Natural killer cell (primary cell): Measurements from ENCODE around the gene AFAP1L1. TPM values are rescaled to one million over a fixed set of nuclear protein-coding genes. Genes with fewer than 3 reads are reported as not detected.

Experiments used
- ATAC-seq, 3 donors: fragments of 150-1000 bp in 2 of 3; fragments of 200-7000 bp in 1 of 3; cut with Tn5 transposase; 1 replicate in 1 of 3; 2 replicates in 2 of 3; pipeline ENCODE4 v1.10.0; 2021; ENCODE audit warnings: mild to moderate bottlenecking in 2 of 3, moderate library complexity in 2 of 3
- DNase-seq, 2 donors: peaks; one replicate each; pipeline versions ENCODE4 v3.0.0 to v3.0.0-alpha.2; 2013 to 2021; ENCODE audit warnings: mixed read lengths in 1 of 2
- H3K27ac ChIP-seq: one replicate; pipeline ENCODE4 v1.5.1; 2013; ENCODE audit warnings: mild to moderate bottlenecking, low read length
- H3K27me3 ChIP-seq: one replicate; pipeline ENCODE4 v1.6.1; 2013; ENCODE audit warnings: low read length; ENCODE audit not compliant: control insufficient read depth, insufficient read depth
- H3K36me3 ChIP-seq: one replicate; pipeline ENCODE4 v1.6.1; 2013; ENCODE audit warnings: low read length; ENCODE audit not compliant: control insufficient read depth, insufficient read depth
- H3K4me1 ChIP-seq: one replicate; pipeline ENCODE4 v1.6.1; 2013; ENCODE audit warnings: low read length; ENCODE audit not compliant: control insufficient read depth, insufficient read depth
- H3K4me3 ChIP-seq: one replicate; pipeline ENCODE4 v1.5.1; 2013; ENCODE audit warnings: low read length
- H3K9me3 ChIP-seq: one replicate; pipeline ENCODE4 v1.6.1; 2013; ENCODE audit warnings: low read length; ENCODE audit not compliant: control insufficient read depth, insufficient read depth
- H3K27ac Mint-ChIP-seq, 2 donors: one replicate each; pipeline ENCODE4 v1.8.0; 2022; ENCODE audit warnings: mild to moderate bottlenecking in 2 of 2, mixed read lengths in 2 of 2, moderate library complexity in 1 of 2
- H3K27me3 Mint-ChIP-seq, 2 donors: one replicate each; pipeline ENCODE4 v1.8.0; 2022; ENCODE audit warnings: low read depth in 2 of 2, mixed read lengths in 2 of 2
- H3K36me3 Mint-ChIP-seq: one replicate; pipeline ENCODE4 v1.8.0; 2022; ENCODE audit warnings: mixed read lengths
- H3K4me1 Mint-ChIP-seq, 2 donors: one replicate each; pipeline ENCODE4 v1.8.0; 2022; ENCODE audit warnings: mixed read lengths in 2 of 2
- H3K4me3 Mint-ChIP-seq: one replicate; pipeline ENCODE4 v1.8.0; 2022; ENCODE audit warnings: mild to moderate bottlenecking, moderate library complexity, mixed read lengths
- H3K9me3 Mint-ChIP-seq, 2 donors: one replicate each; pipeline ENCODE4 v1.8.0; 2022; ENCODE audit warnings: mixed read lengths in 2 of 2
- WGBS: methylation state at CpG from one replicate; pipeline ENCODE4 v1.1.7; 2013; ENCODE audit warnings: missing lambda C conversion rate; ENCODE audit not compliant: insufficient coverage; 5-methylcytosine and 5-hydroxymethylcytosine counted together
- intact Hi-C: fragments of 100-400 bp; cut with micrococcal nuclease; formaldehyde crosslinking; loops from one replicate; pipeline ENCODE4 v1.14.2; 2022
- total RNA-seq, 4 donors: library from RNA; stranded (reverse); fragments of 120-200 nt in 1 of 4; gene quantifications; one replicate each; pipeline versions ENCODE4 v1.2.3 to v1.2.4, GENCODE V29; 2013 to 2022
- TF ChIP-seq, protein P1 (sequence below): fragments of 200-600 bp; IDR thresholded peaks from one replicate; pipeline ENCODE4 v1.8.0; 2022; ENCODE audit warnings: antibody characterized with exemption

AFAP1L1 gene
- total RNA-seq, 3 donors from 2014 or later (not counting 1 experiment from before 2014, with no cell fraction given): 0.23 to 1.5 TPM; not detected in 1

- no peak overlapping the region for H3K27ac ChIP-seq
- TF ChIP-seq, protein P1, sequence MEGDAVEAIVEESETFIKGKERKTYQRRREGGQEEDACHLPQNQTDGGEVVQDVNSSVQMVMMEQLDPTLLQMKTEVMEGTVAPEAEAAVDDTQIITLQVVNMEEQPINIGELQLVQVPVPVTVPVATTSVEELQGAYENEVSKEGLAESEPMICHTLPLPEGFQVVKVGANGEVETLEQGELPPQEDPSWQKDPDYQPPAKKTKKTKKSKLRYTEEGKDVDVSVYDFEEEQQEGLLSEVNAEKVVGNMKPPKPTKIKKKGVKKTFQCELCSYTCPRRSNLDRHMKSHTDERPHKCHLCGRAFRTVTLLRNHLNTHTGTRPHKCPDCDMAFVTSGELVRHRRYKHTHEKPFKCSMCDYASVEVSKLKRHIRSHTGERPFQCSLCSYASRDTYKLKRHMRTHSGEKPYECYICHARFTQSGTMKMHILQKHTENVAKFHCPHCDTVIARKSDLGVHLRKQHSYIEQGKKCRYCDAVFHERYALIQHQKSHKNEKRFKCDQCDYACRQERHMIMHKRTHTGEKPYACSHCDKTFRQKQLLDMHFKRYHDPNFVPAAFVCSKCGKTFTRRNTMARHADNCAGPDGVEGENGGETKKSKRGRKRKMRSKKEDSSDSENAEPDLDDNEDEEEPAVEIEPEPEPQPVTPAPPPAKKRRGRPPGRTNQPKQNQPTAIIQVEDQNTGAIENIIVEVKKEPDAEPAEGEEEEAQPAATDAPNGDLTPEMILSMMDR: peak; percentile 72
- no peaks in the 10 kb centered on the region for H3K9me3 ChIP-seq
- no peaks in the 10 kb centered on the region for H3K9me3 Mint-ChIP-seq
- H3K4me1 Mint-ChIP-seq: no peaks in the 10 kb centered on the region
- DNase-seq: peak in 1 of 2 donors; percentile 77
- H3K27ac Mint-ChIP-seq: no peak overlapping the region
- H3K36me3 ChIP-seq: no peaks in the 10 kb centered on the region
- H3K27me3 ChIP-seq: no peaks in the 10 kb centered on the region
- H3K4me3 ChIP-seq: no peak overlapping the region
- no peak overlapping the region for H3K4me3 Mint-ChIP-seq
- intact Hi-C loops: no loop called here
- peak; percentile 68 to 72 (median 71) for ATAC-seq
- no peaks in the 10 kb centered on the region for H3K36me3 Mint-ChIP-seq
- peaks cover 2% of the 10 kb centered on the region for H3K4me1 ChIP-seq
- 67% methylated on average over 14 of the region's 14 CpGs for WGBS
- no peaks in the 10 kb centered on the region for H3K27me3 Mint-ChIP-seq
Observed at GRCh38 chr5:149367249-149367971, 95.8 kb downstream of the AFAP1L1 start.

- Mint-ChIP-seq H3K27ac (no peak overlapping the region), H3K9me3 (no peaks in the 10 kb centered on the region), H3K36me3 (no peaks in the 10 kb centered on the region), H3K4me3 (no peak overlapping the region), H3K4me1 (no peaks in the 10 kb centered on the region), H3K27me3 (no peaks in the 10 kb centered on the region)
- WGBS: 95% methylated on average over 22 of the region's 22 CpGs
- no peak overlapping the region for H3K27ac ChIP-seq
- H3K4me1 ChIP-seq: peaks cover 2% of the 10 kb centered on the region
- ATAC-seq: no peak
- TF ChIP-seq, protein P1: no peak
- no peaks in the 10 kb centered on the region for H3K9me3 ChIP-seq
- DNase-seq: no peak
- H3K36me3 ChIP-seq: no peaks in the 10 kb centered on the region
- no peak overlapping the region for H3K4me3 ChIP-seq
- no peaks in the 10 kb centered on the region for H3K27me3 ChIP-seq
- intact Hi-C loops: no loop called here
Observed at GRCh38 chr5:149367972-149368645, 96.5 kb downstream of the AFAP1L1 start.

- ATAC-seq: no peak
- H3K4me3 ChIP-seq: no peak overlapping the region
- H3K27ac ChIP-seq: no peak overlapping the region
- no peaks in the 10 kb centered on the region for H3K27me3 ChIP-seq
- intact Hi-C loops: loop anchor here (1.0 to 5.0 kb wide), 2 partner anchors 54 to 229 kb away; partner anchors contain the start of gene ABLIM3
- no peaks in the 10 kb centered on the region for H3K36me3 ChIP-seq
- whole genome bisulfite sequencing: 94% methylated on average over 2 of the region's 2 CpGs
- no peaks in the 10 kb centered on the region for H3K9me3 ChIP-seq
- Mint-ChIP-seq H3K36me3 (no peaks in the 10 kb centered on the region), H3K27me3 (no peaks in the 10 kb centered on the region), H3K4me3 (no peak overlapping the region), H3K9me3 (no peaks in the 10 kb centered on the region), H3K27ac (no peak overlapping the region), H3K4me1 (no peaks in the 10 kb centered on the region)
- H3K4me1 ChIP-seq: peaks cover 2% of the 10 kb centered on the region
- TF ChIP-seq, protein P1: no peak
- no peak for DNase-seq
Observed at GRCh38 chr5:149370878-149371277, 99.2 kb downstream of the AFAP1L1 start.
